ENCODE results near the gene CYP4A22.

The CYP4A22 gene

GRCh38 chr1:47160716-47161115, 23.5 kb downstream of the CYP4A22 start:
- no peak for DNase-seq

- no peak for DNase-seq
Observed at GRCh38 chr1:47161298-47162040, 24.2 kb downstream of the CYP4A22 start.

GRCh38 chr1:47164552-47164951, 27.3 kb downstream of the CYP4A22 start:
- no peak for DNase-seq

GRCh38 chr1:47172782-47173181, 35.5 kb downstream of the CYP4A22 start:
- DNase-seq = no peak

- DNase-seq = no peak
Observed at GRCh38 chr1:47174656-47175020, 37.4 kb downstream of the CYP4A22 start.

- DNase-seq = peak; percentile 63
Observed at GRCh38 chr1:47175227-47175934, 38.1 kb downstream of the CYP4A22 start.

GRCh38 chr1:47178020-47178419, 40.8 kb downstream of the CYP4A22 start:
- DNase-seq = no peak

- no peak for DNase-seq
Observed at GRCh38 chr1:47178654-47179016, 41.4 kb downstream of the CYP4A22 start.

- DNase-seq = peak; percentile 56
Observed at GRCh38 chr1:47179017-47179987, 42.1 kb downstream of the CYP4A22 start.

GRCh38 chr1:47179988-47180563, 42.8 kb downstream of the CYP4A22 start:
- DNase-seq = no peak

- DNase-seq = no peak
Observed at GRCh38 chr1:47180603-47181094, 43.4 kb downstream of the CYP4A22 start.

GRCh38 chr1:47181095-47181954, 44.1 kb downstream of the CYP4A22 start:
- DNase-seq = no peak

- no peak for DNase-seq
Observed at GRCh38 chr1:47181955-47182675, 44.9 kb downstream of the CYP4A22 start.

GRCh38 chr1:47182676-47183235, 45.5 kb downstream of the CYP4A22 start:
- no peak for DNase-seq

GRCh38 chr1:47183308-47184089, 46.3 kb downstream of the CYP4A22 start:
- no peak for DNase-seq

GRCh38 chr1:47184090-47184821, 47.0 kb downstream of the CYP4A22 start:
- no peak for DNase-seq

GRCh38 chr1:47184822-47185677, 47.8 kb downstream of the CYP4A22 start:
- no peak for DNase-seq

Data from 8988T (cell line).